ENCODE measurements around the gene CLDN3.

The CLDN3 gene

DNA sequence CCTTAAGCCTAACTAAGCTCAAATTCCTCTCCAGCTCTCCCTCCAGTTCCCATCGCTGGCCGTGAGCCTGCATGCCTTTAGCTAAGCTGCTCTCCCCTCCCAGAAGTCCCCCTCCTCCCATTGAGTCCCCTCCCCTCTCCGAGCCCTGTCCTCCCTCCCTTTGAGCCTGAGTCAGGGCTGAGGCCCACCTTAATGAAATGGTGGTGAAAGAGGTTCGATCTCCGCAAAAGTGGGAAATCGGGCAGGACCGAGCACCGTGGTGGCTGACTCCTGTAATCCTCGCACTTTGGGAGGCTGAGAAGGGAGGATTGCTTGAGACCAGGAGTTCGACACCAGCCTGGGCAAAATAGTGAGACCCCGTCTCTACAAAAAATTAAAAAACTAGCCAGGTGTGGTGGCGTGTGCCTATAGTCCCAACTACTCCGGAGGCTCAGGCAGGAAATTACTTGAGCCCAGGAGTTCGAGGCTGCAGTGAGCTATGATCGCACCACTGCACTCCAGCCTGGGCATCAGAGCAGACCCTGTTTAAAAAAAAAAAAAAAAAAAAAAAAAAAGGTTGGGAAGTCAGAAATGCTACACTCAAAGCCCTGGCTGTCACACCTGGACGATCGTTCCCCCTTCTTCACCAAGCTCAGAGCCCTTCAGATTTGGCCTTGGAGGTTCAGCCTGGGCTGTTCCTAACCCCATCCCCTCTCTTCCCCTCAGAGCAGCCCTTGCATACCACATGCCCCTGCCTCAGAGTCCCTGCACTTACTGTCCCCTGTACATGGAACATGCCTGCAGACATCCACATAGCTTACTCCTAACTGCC lies 995 bp upstream of the CLDN3 start:
- no peak for DNase-seq (ENCODE audit: low spot score)

- no peak for DNase-seq (ENCODE audit: low spot score)
Observed at GRCh38 chr7:73769481-73770001, 529 bp downstream of the CLDN3 start.

- DNase-seq (ENCODE audit: low spot score): no peak
Observed at GRCh38 chr7:73768641-73769480, 1.2 kb downstream of the CLDN3 start.

DNA sequence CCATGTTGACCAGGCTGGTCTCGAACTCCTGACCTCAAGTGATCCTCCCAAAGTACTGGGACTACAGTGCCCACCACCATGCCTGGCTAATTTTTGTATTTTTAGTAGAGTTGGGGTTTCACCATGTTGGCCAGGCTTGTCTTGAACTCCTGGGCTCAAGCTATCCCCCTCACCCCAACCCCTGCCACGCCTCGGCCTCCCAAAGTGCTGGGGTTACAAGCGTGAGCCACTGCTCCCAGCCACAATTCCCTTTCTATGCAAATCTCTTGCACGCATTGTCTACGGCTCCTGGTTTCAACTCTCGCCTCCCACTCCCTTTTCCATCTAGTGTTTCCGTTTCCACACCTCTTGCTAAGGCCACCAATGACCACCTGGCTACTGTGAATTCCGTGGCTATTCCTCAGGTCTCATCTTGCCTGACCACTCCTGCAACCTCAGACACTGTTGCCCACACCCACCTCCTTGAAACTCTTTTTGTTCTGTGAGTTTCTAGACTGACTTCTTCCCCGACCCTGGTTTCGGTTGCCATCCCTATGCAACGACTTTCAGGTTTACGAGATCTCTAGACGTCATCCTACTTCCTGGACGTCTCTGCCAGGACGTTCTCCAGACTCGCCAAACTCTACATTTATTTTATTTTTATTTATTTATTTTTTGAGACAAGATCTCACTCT lies 3.4 kb downstream of the CLDN3 start:
- no peak for DNase-seq (ENCODE audit: low spot score)

DNA sequence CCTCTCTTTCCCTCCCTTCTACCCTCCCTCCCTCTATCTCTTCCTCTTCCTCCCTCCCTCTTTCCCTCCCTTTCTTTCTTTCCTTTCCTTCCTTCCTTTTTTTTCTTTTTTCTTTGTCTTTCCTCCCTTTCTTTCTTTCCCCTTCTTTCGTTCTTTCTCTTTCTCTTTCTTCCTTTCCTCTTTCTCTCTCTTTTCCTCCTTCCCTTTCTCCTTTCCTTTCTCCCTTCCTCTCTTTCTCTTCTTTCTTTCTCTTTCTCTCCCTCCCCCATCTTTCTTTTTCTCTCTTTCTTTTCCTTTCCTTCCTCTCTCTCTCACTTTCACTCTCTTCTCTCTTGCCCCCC lies 7.4 kb downstream of the CLDN3 start:
- DNase-seq (ENCODE audit: low spot score): no peak

- no peak for DNase-seq (ENCODE audit: low spot score)
Observed at GRCh38 chr7:73761854-73762658, 8.0 kb downstream of the CLDN3 start.

DNA sequence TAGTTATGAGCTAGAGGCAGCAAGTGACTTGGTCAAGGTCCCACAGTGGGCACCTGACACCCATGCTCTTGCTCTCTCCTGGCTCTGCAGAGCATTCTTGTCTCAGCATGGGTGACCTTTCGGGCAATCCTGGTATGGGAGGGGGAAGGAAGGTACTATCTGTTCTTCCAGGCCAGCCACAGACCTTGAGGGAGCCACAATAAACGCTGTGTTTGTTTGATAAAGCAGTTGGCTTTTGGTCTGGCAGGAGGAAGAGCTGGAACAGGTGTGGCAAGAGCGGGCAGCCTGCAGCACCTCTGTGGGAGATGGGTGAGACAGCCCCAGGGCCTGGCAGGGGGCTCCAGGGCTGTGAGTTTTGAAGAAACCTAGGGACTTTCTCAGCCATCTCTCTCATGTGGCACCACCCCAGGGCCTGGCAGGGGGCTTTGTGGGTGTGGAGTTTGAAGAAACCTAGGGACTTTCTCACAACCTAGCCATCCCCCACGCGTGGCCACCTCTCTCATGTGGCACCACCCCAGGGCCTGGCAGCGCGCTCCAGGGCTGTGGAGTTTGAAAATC lies 11.4 kb downstream of the CLDN3 start:
- no peak for DNase-seq (ENCODE audit: low spot score)

GRCh38 chr7:73749931-73750776 lies 19.9 kb downstream of the CLDN3 start:
- DNase-seq (ENCODE audit: low spot score): no peak

DNA sequence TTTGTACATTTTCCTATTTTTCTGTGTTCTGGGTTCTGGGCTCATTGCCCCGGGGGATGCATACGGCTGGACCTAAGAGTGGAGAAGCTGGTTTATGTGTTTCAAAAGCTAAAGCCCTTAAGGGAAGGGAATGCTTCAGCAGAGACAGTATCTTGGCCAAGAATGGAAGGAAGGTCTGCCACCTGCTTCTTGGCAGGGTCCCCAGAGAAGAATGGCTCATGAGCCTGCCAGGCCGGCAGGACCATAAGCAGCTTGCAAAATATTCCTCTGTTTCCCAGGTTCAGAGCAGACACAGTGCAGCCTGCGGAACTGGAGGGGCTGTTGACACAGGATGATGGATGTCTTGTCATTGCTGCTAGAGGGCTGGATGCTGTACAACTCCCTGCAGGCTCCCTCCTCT lies 23.7 kb downstream of the CLDN3 start:
- DNase-seq (ENCODE audit: low spot score): no peak

DNA sequence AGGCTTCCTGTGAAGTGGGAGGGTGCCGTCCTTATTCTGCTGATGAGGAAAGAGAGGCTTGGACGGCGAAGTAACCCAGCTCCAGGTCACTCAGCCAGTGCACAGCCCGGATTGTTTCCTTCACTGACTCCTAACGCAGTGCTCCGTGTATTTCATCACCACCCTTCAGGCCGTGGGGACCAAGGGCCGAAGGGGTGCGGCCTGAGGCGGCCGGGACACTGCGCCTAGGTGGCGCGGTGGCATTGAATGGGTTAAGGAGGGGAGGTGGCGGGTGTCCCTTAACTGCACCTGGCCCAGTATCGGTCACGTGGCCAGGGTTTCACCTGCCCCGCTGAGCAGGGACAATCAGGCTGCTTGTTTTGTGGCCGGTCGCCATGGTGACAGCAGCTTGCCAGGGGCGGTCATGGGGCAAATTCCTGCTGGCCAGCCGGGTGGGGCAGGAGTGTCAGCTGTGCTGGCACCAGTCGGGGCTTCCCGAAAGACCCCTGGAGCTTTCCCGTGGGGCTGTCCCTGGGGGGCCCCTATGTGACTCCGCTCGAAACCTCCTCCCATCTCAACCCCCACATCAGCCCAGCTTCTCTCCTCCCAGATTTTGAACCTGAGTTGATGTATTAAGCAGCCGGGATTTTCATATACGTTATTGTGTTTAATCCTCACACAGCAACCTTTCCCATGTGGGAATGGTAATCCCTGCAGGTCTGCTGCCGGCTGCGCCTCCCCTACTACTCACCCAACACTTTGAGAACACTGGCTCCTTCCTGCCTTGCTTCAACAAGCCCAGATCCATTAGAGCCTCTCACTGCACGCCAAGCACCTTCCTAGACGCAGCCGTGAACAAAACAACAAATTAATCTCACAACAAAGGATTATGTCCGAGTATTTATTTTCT lies 27.1 kb downstream of the CLDN3 start:
- DNase-seq (ENCODE audit: low spot score): peak; percentile 67

DNA sequence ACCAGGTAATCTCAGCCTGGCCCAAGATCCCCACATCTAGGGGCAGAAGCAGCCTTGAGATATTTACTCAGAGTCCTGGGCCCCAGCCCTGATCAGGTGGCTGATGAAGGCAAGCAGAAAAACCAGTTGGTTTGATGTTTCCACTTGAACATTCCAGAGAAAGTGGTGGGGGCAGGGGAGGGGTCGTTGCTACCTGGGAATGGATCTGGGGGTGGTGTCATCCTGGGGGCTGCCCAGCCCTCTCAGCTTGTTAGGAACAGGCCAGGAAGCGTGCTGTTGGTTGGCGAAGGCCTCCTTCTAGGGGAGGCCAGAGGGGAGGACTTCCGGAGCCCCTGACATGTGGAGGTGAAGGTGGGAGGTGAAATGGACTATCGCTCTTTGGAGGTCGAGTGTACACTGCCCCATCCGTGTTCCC lies 27.7 kb downstream of the CLDN3 start:
- no peak for DNase-seq (ENCODE audit: low spot score)

DNA sequence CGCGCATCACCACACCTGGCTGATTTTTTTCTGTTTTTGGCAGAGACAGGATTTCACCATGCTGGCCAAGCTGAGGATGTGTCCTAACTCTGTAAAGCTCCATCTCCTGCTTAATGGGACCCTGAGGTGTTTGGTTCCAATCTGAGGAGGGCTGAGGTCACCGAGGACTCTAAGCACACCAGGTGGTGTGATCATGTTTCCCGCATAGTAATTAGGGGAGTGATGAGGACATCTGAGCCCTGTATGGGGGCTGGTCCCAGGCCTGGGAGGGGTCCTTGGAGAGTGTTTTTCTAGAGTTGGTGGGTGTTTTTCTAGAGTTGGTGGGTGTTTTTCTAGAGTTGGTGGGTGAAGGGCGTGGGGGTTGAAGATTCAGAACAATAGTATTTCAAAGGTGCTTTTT lies 28.5 kb downstream of the CLDN3 start:
- DNase-seq (ENCODE audit: low spot score): no peak

GRCh38 chr7:73740771-73741170 lies 29.3 kb downstream of the CLDN3 start:
- DNase-seq (ENCODE audit: low spot score): no peak

DNA sequence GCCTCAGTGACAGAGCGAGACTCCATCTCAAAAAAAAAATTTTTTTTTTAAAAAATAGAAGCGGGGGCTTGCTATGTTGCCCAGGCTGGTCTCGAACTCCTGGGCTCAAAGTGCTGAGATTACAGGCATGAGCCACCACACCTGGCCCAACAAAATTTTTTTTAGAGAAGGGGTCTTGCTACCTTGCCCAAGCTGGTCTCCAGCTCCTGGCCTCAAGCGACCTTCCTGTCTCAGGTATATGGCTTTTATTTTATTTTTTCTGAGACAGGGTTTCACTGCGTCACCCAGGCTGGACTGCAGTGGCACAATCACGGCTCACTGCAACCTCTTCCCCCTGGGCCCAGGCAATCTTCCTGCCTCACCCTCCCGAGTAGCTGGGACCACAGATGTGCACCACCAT lies 29.9 kb downstream of the CLDN3 start:
- no peak for DNase-seq (ENCODE audit: low spot score)

DNA sequence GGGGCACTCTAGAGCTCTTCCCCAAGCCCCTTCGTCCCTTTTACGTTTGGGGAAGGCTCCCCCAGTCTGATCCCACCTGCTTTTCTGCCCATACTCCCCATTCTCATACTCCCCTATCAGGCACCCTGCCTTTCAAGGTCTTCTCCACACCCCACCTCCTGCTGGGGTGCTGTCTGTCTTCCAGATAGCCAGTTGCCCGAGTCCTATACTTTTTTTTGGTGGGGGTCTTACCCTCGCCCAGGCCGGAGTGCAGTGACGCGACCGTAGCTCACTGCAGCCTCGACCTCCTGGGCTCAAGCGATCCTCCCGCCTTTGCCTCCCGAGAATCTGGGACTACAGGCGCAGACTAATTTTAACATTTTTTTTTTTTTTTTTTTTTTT lies 30.7 kb downstream of the CLDN3 start:
- no peak for DNase-seq (ENCODE audit: low spot score)

DNA sequence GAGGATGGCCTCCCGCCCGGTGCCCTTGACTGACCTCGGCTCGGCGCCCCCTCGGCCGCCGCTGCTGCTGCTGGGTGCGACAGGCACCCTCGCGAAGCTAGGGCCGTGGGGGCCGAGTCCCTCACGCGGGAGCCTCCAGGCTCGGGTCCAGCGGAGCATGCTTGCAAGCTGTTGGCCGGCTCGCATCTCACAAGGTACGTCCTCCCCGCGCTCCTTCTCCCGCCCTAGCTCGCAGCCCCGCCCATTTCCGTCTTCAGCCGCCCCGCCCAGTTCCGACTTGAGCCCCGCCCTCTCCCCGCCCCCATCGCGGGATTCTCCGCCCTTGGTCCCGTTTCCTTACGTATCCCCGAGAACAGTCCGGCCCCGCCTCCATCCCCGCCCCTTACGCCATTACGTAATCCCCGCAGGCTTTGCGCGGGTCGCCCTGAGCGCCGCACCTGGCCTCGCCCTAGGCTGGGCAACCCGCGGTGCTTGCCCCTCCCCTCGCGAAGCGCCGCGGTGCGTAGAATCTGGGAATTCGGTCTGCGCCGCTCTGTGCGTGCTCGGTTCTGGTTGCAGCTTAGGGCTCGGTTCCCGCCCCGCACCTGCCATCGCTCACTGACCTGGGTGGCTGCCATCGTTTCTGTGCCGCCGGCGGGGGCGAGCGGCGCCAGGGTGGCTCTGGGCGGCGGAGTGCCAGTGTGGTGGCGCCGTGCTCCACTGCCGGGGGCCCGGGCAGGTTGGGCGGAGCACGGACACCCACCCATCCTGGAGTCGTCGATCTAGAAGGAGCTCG lies 31.3 kb downstream of the CLDN3 start, which contains the start of gene ABHD11:
ABHD11 (minus strand) TSS at position 191 of the 775 bp plus-strand sequence; CDS start at position 159, 32 bp downstream.
- DNase-seq (ENCODE audit: low spot score): peak; percentile 81

DNA sequence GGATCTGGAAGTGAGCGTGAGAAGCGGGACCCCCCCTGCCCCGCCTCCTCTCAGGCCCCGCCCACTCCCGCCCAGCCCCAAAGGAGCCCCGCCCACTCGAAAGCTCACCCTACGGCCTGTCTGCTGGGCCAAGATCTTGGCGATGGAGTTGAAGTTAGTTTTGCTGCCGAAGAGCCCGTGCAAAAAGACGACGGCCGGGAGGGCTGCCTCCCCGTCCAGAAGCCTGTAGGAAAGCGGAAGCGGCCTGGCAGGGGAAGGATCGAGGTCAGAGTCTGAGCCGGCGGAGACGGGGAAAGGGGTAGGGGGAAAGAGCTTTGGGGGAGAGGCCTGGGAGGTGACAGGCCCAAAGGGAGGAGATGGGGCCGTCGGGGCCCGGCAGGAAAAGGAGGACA lies 31.9 kb downstream of the CLDN3 start:
- DNase-seq (ENCODE audit: low spot score): peak; percentile 61

GRCh38 chr7:73737491-73738219 lies 32.4 kb downstream of the CLDN3 start:
- no peak for DNase-seq (ENCODE audit: low spot score)
